Activated T-cell treated with anti-CD3 and anti-CD28 coated beads for 1 hour (primary cell): ENCODE data around the gene THOC3.
"Not testable (repeated sequence)": the region's sequence is repeated elsewhere in the genome, so short reads cannot be mapped to it uniquely, and the experiment has no call there.

ENCODE experiments used
- DNase-seq: peaks from one replicate; pipeline ENCODE4 v3.0.0-alpha.2; 2020; ENCODE audit warnings: low read depth

Gene THOC3

DNA sequence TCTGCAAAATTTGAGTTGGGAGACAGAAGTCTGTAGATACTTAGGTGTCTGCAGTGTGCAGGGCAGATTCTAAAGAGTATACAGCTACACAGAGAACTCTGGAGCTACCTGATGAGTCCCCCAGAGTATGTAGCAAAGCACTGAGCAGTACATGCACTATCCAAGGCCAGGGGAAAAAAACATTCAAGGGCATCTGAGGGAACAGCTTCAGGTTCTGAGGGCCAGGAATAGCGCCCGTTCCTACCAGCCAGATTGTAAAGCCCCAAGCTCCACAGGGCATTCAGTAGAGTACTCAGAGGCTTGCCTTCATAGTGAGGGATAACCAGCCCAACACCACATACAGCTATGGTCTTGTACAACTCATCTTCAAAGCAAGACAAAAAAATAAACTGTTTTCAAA, 27.5 kb downstream of the THOC3 start:
- DNase-seq: not testable (repeated sequence)

GRCh38 chr5:175938489-175938888, 29.6 kb downstream of the THOC3 start:
- not testable (repeated sequence) for DNase-seq

DNA sequence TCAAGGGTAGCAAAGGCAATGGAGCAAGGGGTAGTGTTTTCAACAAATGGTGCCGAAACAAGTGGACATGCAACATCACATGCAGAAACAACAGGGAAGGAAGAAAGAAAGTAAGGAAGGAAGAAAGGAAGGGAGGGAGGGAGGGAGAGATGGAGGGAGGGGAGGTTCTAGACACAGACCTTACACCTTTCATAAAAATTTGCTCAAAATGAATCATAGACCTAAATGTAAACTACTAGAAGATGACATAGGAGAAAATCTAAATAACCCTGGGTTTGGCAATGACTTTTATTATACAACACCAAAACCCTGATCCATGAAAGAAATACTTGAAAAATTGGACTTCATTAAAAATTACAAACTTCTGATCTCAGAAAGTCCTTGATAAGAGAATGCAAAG, 39.4 kb downstream of the THOC3 start:
- not testable (repeated sequence) for DNase-seq

DNA sequence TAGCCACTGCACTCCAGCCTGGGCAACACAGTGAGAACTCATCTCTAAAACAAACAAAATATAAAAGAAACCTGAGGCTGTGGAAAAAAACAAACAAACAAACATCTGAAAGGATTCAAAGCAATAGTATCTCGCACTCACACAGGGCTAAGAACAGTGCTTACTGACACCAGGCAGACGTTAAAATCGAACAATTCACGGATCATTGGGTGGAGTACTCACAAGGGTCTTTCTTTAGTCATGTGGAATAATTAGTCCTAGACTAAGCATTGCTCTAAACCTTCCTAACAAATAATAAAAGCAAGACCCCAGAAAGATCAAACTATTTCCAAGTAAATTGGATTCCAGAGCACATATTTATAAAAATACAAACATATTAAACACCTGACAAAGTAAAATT, 43.0 kb downstream of the THOC3 start:
- not testable (repeated sequence) for DNase-seq

- DNase-seq: no peak
Measured at GRCh38 chr5:175922192-175922885, 45.8 kb downstream of the THOC3 start.

GRCh38 chr5:175921061-175921730, 46.9 kb downstream of the THOC3 start:
- no peak for DNase-seq

DNA sequence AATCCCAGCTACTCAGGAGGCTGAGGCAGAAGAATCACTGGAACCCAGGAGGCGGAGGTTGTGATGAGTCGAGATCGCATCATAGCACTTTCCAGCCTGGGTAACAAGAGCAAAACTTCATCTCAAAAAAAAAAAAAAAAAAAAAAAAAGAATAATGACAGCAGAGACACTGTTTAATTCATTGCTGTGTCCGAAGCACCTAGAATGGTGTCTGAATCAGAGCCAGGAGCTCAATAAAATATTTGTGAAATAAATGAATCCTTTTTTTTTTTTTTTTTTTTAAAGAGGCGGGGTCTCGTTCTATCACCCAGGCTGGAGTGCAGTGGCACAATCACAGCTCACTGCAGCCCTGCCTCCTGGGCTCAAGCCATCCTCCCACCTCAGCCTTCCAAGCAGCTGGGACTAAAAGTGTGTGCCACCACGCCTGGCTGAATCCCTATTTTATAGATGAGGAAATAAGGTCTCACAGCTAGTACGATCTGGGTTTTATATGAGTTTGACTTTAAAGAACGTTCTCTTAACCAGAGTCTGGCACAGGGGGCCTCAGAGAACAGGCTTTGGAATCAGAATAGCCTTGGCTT, 47.8 kb downstream of the THOC3 start:
- no peak for DNase-seq

- not testable (repeated sequence) for DNase-seq
Measured at GRCh38 chr5:175915066-175916037, 52.8 kb downstream of the THOC3 start.

DNA sequence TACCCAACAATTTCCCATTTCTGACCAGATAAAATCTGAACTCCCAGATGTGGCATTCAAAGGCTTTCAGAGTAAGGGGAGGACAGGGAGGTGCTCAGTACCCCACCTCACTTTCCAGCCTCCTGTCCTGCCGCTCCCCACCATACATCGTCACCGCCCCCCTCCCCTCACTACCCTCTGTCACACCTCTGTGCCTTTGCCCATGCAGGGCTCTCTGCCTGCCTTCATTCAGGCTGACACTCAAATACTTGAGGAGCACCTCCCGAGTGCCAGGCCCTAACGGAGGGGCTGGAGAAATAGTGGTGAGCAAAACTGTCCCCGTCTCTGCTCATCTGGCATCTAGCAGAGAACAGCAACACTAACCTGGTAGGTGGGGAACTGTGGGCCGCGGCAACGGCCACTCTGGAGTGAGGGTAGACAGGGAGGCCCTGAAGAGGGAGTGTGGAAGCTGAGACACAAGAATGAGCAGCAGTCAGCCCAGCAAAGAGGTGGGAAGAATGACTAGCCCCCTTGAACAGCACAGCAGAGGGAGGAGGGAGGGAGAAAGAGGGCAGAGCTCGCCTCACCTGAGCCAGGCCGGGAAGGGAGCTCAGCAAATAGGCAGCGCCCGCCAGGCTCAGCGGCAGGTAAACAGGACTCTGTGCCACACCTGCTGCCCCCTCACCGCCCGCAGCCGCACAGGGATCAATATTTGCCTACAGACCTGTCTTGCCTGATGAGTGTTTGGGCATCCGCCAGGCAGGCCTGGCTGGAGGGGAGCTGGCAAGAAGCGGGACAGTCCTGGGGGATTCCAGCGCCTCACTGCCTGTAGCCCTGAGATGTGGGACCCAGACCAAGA, 54.1 kb downstream of the THOC3 start:
- not testable (repeated sequence) for DNase-seq

GRCh38 chr5:175910072-175910471, 58.0 kb downstream of the THOC3 start:
- not testable (repeated sequence) for DNase-seq
